Embryonic facial prominence (tissue), 1 donor: ENCODE measurements around the gene TAS1R2.

Source experiments
- DNase-seq: peaks from one replicate; pipeline ENCODE4 v3.0.0-alpha.2; 2016; ENCODE audit errors: extremely low spot score

TAS1R2 gene

GRCh38 chr1:18820791-18821641, 38.4 kb downstream of the TAS1R2 start:
- peak; percentile 29 for DNase-seq

GRCh38 chr1:18819986-18820790, 39.3 kb downstream of the TAS1R2 start:
- DNase-seq, result no peak

- DNase-seq, result no peak
Observed at GRCh38 chr1:18819203-18819602, 40.3 kb downstream of the TAS1R2 start.

- no peak for DNase-seq
Observed at GRCh38 chr1:18817795-18818435, 41.5 kb downstream of the TAS1R2 start.

GRCh38 chr1:18817316-18817715, 42.1 kb downstream of the TAS1R2 start:
- DNase-seq, result no peak

GRCh38 chr1:18816808-18817207, 42.7 kb downstream of the TAS1R2 start:
- no peak for DNase-seq

- DNase-seq, result no peak
Observed at GRCh38 chr1:18814874-18815531, 44.5 kb downstream of the TAS1R2 start.

DNA sequence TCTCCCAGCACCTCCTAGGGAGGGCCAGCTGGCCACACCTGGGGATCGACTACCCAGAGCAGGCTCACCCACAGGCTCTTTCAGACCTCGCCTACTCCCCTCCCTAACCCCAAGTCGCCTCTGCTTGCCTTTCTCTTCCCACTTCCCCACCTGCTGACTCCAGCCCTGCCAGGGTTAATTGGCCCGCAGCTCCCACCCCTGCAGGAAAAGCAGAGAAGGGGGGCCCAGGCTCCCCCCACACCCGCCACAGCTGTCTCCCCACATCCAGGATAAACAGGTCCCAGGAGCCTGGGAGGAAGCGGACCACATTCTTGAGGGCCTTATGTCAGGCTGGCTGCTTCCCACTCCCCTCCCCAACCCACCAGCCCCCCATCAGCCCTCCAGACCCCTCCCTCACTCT, 45.0 kb downstream of the TAS1R2 start:
- no peak for DNase-seq

DNA sequence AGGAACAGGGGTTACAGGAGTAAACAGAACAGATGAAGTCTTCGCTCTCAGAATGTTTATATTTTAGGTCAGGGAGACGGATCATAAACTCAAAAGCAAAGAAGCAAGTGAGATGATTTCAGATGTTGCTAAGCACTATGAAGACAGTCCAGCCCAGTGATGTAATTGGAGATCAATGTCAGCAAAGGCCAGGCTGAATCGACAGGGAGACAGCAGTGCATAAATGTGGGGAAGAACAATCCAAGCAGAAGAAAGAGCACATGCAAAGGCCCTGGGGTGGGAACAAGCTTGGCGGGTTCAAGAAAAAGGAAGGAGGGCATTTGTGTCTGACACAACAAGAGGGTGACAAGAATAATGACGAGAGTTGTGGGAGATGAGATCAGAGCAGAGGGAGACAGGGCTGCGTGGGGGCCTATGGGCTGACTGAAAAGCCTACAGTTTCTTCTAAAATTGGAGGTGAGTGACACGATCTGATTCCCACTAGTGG, 47.0 kb downstream of the TAS1R2 start:
- DNase-seq, result no peak

- DNase-seq, result no peak
Observed at GRCh38 chr1:18811733-18812452, 47.6 kb downstream of the TAS1R2 start.

- no peak for DNase-seq
Observed at GRCh38 chr1:18809953-18810899, 49.2 kb downstream of the TAS1R2 start.

GRCh38 chr1:18808550-18808949, 50.9 kb downstream of the TAS1R2 start:
- DNase-seq, result no peak

DNA sequence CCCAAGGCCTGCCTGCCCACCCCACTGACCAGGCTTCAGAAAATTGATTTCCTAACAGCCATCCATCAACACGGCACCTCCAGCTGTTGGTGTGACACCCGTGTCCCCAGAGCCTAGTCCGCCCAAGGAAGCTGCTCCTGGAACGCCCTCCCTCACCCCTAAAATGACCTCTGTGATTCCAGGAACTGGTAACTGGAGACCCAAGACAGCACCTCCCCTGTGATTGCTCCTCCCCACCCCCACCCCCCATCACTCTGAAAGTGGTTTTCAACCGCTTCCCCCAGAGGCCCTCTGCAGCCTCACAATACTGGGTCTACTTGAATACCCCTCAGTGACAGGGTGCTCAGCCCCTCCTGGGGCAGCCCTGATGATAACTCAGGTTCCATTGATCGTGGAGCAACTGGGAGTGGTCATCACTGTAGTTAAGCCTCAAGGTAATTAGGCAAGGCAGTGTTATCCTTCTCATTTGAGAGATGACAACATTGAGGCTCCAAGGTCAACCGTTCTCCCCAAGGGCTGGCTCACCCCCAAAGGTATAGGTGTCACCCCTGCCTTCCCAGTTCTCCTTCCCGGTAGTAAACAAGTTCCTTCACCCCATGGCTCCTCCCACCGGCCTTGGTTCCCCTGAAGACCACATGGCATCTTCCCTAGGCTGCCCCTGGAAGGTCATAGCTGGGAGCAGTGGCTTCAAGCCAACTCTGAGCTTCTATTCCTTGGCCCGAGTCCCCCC, 52.0 kb downstream of the TAS1R2 start:
- no peak for DNase-seq

DNA sequence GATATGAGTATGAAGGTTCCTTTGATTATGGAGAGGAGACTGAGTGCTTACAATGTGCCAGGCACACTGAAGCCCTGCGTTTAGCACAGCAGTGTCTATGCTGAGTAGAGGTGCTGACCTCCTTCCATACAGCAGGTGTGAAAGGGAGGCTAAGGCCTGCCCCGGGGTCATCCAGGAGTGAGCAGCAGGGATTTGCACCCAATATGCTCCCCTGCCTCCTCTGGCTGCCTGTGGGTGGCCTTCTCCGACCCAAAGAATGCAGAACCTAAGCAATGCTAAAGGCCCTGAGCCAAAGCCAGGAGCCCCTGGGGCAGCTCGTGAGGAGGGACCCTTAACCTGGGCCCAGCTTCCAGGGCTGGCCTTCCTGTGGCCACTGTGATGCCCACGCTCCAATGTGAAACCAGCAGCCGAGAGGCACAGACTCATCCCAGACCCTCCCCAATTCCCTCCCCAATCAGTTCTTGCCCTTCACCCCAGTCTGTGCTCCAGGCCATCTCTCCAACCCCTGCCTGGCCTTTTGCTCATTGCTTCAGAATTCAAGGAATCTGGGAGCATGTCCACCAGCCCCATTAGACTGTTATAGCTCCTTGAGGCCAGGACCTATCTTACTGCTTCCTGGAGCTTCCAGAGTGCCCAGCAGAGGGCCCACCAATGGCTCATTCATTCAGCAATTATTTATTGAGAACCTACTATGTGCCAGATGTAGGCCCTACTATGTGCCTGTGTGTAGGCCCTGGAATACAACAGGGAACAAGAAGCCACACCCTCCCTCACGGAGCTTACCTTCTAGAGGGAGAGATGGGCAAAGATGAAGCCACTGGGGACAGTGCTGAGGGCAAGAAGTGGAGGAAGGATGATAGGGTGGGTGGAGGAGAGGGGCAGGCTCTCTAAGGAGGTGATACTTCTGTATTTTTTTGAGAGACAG, 53.3 kb downstream of the TAS1R2 start:
- no peak for DNase-seq

DNA sequence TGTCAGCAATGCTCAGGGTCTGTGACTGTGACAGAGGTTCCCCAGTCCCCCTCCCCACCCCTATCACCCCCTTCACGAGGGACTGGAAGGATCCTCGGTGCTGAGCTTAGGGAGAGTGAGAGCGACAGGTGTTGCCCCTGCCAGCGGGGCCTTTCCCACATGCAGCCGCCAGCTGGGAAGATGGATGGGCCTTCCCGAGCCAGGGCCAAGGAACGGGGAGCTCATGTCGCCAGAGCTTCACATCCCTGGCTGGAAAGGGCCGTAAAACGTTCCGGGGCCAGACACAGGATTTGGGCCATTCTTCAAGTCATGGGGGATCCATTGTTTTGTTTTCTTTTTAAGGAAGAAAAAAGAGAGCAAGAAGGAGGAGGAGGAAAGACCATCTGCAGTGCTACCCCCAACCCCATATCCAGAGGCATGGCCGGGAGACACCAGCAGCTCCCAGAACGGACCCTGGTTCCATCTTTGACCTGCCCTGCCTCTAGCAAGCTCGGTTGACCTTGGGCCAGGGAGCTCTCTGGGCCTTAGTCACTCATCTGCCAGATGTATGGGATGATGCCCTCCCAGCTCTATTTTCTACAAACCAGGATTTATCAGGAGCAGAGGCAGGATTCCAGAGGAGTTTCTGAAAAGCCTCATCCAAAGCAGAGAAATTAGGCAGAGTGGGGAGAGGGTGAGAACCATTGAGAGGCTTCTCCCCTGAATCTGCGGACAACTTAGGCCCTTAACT, 54.1 kb downstream of the TAS1R2 start:
- DNase-seq, result no peak

DNA sequence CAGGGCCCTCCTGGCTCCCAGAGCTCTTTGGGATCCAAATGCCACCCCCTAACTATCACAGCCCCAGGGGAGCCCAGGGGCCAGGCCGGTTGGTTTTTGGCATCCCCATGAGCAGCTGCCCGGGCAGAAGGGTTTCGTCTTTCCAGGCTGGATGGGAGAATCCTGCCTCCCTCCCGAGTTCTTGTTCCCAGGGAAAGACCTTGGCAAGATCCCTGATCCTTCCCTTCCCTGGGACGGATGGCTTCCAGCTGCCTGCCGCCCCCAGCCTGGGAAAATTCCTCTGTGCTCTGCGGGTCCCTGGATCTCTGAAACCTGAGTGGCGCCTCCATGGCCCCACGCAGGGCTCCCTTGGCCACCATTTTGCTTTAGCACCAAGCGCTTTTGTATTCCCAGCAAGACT, 55.6 kb downstream of the TAS1R2 start:
- no peak for DNase-seq

DNA sequence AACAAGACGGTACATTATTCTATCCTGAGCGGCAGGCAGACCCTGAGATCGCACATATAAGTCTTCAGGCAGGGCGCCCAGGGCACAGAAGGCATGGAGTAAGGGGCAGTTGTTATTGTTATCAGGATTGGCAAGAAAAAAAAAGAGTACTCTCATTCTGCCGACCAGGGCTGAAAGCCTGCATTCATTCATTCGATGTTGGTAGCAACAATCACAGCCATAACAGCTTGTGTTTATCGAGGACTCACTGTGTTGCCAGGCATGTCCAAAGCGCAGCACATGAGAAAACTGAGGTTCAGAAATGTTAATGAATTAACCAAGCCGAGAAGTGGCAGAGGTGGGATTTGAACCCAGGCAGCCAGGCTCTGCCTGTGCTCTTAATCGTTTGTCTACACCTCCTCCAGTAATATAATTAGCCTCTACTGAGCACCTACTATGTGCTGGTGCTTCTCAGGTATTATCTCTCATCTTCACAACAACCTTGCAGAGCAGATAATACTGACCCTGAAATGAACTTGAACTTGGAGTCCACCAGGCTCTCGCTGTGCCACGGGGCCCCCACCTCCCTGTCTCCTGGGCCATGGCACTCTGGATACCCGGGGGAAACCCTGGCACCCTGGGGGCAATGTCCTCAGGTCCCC, 56.2 kb downstream of the TAS1R2 start:
- DNase-seq, result no peak
